Upper lobe of right lung (tissue), 1 donor: ENCODE measurements around the gene CD5L. TPM values are rescaled to one million over a fixed set of nuclear protein-coding genes. Genes with fewer than 3 reads are reported as not detected.
A peak's percentile ranks its signal among the peaks of the same experiment; 100 is the strongest.

Experiments used
- ATAC-seq: fragments of 200-7000 bp; cut with Tn5 transposase; one replicate; pipeline ENCODE4 v1.9.1; 2020; ENCODE audit warnings: mild to moderate bottlenecking, moderate library complexity
- DNase-seq: peaks from one replicate; pipeline ENCODE4 v3.0.0-alpha.2; 2020
- H3K27ac ChIP-seq: fragments of 200-600 bp; one replicate; pipeline ENCODE4 v1.8.0; 2022
- H3K27me3 ChIP-seq: fragments of 200-600 bp; one replicate; pipeline ENCODE4 v1.8.0; 2022; ENCODE audit warnings: mild to moderate bottlenecking
- H3K36me3 ChIP-seq: fragments of 200-600 bp; one replicate; pipeline ENCODE4 v1.8.0; 2022
- H3K4me1 ChIP-seq: fragments of 200-600 bp; one replicate; pipeline ENCODE4 v1.8.0; 2022
- H3K4me3 ChIP-seq: fragments of 200-600 bp; one replicate; pipeline ENCODE4 v1.8.0; 2022; ENCODE audit warnings: mild to moderate bottlenecking
- H3K9me3 ChIP-seq: fragments of 200-600 bp; one replicate; pipeline ENCODE4 v1.8.0; 2022
- CTCF ChIP-seq: fragments of 200-600 bp; IDR thresholded peaks from one replicate; pipeline ENCODE4 v1.8.0; 2022; ENCODE audit warnings: antibody characterized with exemption
- intact Hi-C: fragments of 100-400 bp; cut with DNase I; formaldehyde crosslinking; loops from one replicate; pipeline ENCODE4 v1.11.0; 2022
- total RNA-seq: library from RNA; stranded (reverse); fragmentation: NEBNext Ultra II Directional; extraction: Animal tissue kit (Norgen Biotek cat#: 25700); gene quantifications from one replicate; pipeline ENCODE4 v1.2.1, GENCODE V29; 2021
- donor health status: DM: no; HTN: yes; CAD: no; lungs with severe emphysema.

CD5L gene
- total RNA-seq, 1 donor from 2014 or later, result 0.93 TPM

DNA sequence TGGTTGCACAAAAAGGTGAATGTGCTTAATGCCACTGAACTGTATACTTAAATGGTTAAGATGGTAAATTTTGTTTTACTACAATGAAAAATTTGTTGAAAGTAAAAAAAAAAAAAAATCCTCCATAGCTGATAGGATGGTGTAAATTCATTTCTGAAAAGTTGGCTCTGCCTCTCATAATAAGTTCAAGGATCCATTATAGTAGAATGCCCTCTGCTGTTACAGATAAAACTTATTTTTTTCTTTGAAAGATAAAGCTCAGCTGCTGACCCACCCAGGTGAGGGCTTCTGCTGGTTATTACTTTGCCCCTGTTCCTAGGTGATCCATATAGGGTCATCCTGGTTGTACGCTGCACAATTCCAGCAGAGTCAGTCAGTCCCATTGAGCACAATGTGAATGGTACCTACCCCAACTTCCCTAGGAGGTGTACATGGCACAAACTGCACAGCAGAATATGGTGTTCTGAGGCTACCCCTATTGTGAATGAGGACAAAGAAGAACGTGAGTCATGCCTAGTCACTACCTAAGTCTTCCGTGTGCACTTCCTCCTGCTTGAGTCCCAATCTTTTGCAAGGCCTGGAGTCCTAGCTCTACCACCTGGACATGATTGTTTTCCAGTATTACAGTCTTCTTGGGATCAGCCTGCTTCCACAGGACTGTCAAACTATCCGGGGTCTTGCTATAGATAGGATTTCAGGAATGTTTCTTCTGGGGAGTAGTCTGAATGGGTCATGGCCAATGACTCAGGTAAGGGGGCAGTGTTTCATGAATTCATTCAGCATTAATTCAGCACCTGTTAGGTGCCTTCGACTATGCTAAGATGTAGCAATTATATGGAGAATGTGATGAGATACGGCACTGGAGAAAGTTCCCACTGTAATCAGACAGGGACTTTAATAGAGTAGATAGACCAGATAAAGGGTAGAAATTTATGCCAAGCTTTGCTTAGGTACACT, 20.8 kb upstream of the CD5L start:
- no peak for TF ChIP-seq CTCF
- no peaks in the 10 kb centered on the region for H3K9me3 ChIP-seq
- H3K27ac ChIP-seq, result no peak overlapping the region
- no peak for DNase-seq
- no peaks in the 10 kb centered on the region for H3K36me3 ChIP-seq
- intact Hi-C loops, result no loop called here
- no peaks in the 10 kb centered on the region for H3K27me3 ChIP-seq
- no peak for ATAC-seq
- H3K4me1 ChIP-seq, result no peaks in the 10 kb centered on the region
- no peak overlapping the region for H3K4me3 ChIP-seq

DNA sequence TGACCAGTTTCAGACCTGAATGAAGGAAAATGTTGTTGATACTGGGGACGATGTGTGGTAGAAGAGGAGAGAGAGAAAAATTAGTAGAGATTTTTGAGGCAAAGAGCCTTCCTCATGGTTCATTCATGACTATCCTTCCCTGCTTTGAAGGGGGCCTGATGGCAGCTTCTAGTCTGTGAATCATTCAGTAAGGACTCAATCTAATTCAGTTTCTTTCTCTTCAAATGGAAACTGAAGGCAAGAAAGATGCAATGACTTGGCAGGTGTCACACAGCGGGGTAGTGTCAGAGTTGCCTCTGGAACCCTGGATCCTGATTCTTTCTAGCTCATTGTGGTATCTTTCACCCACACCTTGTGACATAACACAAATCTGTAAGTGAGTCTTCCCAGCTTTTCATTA, 14.9 kb upstream of the CD5L start:
- DNase-seq (no peak), ATAC-seq (no peak)
- H3K4me3 ChIP-seq, result no peak overlapping the region
- no peak overlapping the region for H3K27ac ChIP-seq
- H3K9me3 ChIP-seq, result no peaks in the 10 kb centered on the region
- no peaks in the 10 kb centered on the region for H3K36me3 ChIP-seq
- intact Hi-C loops, result no loop called here
- no peaks in the 10 kb centered on the region for H3K4me1 ChIP-seq
- no peak for TF ChIP-seq CTCF
- H3K27me3 ChIP-seq, result no peaks in the 10 kb centered on the region

- Histone ChIP-seq H3K27ac (no peak overlapping the region), H3K36me3 (no peaks in the 10 kb centered on the region), H3K9me3 (no peaks in the 10 kb centered on the region), H3K4me3 (no peak overlapping the region), H3K4me1 (no peaks in the 10 kb centered on the region), H3K27me3 (no peaks in the 10 kb centered on the region)
- intact Hi-C loops, result no loop called here
- DNase-seq (no peak), ATAC-seq (no peak)
- no peak for TF ChIP-seq CTCF
Measured at GRCh38 chr1:157852476-157852875, 10.9 kb upstream of the CD5L start.

- intact Hi-C loops, result no loop called here
- DNase-seq (no peak), ATAC-seq (peak; percentile 73)
- H3K27me3 ChIP-seq, result no peaks in the 10 kb centered on the region
- H3K36me3 ChIP-seq, result no peaks in the 10 kb centered on the region
- no peaks in the 10 kb centered on the region for H3K4me1 ChIP-seq
- no peaks in the 10 kb centered on the region for H3K9me3 ChIP-seq
- H3K27ac ChIP-seq, result no peak overlapping the region
- H3K4me3 ChIP-seq, result no peak overlapping the region
- no peak for TF ChIP-seq CTCF
Measured at GRCh38 chr1:157849229-157849875, 7.7 kb upstream of the CD5L start.

- DNase-seq (no peak), ATAC-seq (peak; percentile 92)
- H3K36me3 ChIP-seq, result no peaks in the 10 kb centered on the region
- H3K27ac ChIP-seq, result no peak overlapping the region
- no peak for TF ChIP-seq CTCF
- intact Hi-C loops, result no loop called here
- no peaks in the 10 kb centered on the region for H3K4me1 ChIP-seq
- no peaks in the 10 kb centered on the region for H3K27me3 ChIP-seq
- no peaks in the 10 kb centered on the region for H3K9me3 ChIP-seq
- H3K4me3 ChIP-seq, result no peak overlapping the region
Measured at GRCh38 chr1:157844089-157844830, 2.7 kb upstream of the CD5L start.
